ENCODE results near the gene SLC8A1. TPM values are rescaled to one million over a fixed set of nuclear protein-coding genes. Genes with fewer than 3 reads are reported as not detected.
A peak's percentile ranks its signal among the peaks of the same experiment; 100 is the strongest.

The SLC8A1 gene
- total RNA-seq, 4 donors from 2014 or later, result 8.1 to 22.9 (median 9.3) TPM

DNA sequence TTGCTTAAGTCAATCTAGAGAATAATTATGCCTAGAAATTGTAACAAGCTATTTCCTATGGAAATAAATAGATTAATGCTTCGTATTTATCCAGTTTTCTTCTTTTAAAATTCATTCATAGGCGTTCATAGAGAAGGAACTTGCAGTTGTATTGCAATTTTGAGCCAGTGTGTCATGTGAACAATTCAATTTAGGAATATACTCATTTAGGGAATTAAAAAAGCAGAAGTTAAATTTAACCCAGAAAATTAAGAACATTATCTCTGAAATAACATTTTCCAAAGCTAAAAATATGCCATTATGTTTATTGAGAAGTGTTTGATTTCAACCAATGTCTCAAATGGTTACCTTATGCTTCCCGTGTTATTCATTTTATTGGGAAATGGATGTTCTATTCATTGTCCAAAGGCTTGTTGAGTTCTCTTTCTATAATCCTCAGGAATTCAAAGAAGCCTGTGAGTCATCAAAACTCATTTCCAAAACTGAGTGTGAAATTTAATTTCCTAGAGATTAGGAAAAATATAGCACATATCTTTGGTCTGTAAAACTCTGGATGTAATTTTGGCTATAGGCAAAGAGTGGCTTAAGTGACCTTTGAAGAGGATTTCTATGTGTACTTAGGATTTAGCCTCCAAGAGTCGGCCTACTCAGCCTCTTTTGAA, 99.7 kb downstream of the SLC8A1 start:
- Histone ChIP-seq H3K4me3 (no peak overlapping the region), H3K9me3 (no peaks in the 10 kb centered on the region), H3K27me3 (no peaks in the 10 kb centered on the region), H3K27ac (peak overlapping the region in 2 of 4 donors; percentile 45 to 56), H3K4me1 (peaks cover 0 to 14% (median 0%) of the 10 kb centered on the region in 4 donors), H3K36me3 (no peaks in the 10 kb centered on the region)
- WGBS, 2 donors, result 74 to 75% methylated on average over 4 of the region's 4 CpGs
- no peak for TF ChIP-seq EP300 (IDR thresholded peaks at IDR 0.05)
- TF ChIP-seq, protein P1, sequence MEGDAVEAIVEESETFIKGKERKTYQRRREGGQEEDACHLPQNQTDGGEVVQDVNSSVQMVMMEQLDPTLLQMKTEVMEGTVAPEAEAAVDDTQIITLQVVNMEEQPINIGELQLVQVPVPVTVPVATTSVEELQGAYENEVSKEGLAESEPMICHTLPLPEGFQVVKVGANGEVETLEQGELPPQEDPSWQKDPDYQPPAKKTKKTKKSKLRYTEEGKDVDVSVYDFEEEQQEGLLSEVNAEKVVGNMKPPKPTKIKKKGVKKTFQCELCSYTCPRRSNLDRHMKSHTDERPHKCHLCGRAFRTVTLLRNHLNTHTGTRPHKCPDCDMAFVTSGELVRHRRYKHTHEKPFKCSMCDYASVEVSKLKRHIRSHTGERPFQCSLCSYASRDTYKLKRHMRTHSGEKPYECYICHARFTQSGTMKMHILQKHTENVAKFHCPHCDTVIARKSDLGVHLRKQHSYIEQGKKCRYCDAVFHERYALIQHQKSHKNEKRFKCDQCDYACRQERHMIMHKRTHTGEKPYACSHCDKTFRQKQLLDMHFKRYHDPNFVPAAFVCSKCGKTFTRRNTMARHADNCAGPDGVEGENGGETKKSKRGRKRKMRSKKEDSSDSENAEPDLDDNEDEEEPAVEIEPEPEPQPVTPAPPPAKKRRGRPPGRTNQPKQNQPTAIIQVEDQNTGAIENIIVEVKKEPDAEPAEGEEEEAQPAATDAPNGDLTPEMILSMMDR (IDR thresholded peaks at IDR 0.05), result no peak
- TF ChIP-seq POLR2A (IDR thresholded peaks at IDR 0.05), result no peak
- DNase-seq (ENCODE audit: low spot score in 2 of 2), result no peak

DNA sequence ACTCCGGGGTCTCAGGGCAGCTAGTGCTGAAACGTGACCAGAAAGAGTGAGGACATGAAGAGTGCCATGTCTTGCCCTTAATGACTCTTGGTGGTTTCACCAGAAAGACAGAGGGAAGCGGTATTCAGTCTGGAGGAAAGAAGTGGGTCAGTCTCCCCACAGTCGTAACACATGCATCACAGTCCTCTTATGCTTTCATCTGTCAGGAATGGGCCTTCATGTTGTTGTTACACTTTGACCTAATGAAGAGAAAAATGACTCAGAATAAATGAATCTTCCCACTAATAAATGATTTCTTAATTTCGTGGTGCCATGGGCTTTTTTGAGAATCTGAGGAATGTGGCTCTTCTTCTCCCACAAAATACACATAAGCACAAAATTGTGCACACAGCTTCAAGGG, 103.2 kb downstream of the SLC8A1 start:
- Histone ChIP-seq H3K27ac (no peak overlapping the region), H3K4me1 (peaks cover 0 to 34% (median 0%) of the 10 kb centered on the region in 4 donors), H3K9me3 (no peaks in the 10 kb centered on the region), H3K27me3 (no peaks in the 10 kb centered on the region), H3K4me3 (no peak overlapping the region), H3K36me3 (no peaks in the 10 kb centered on the region)
- DNase-seq (ENCODE audit: low spot score in 2 of 2), result no peak
- TF ChIP-seq POLR2A (IDR thresholded peaks at IDR 0.05) (no peak), EP300 (IDR thresholded peaks at IDR 0.05) (no peak)
- TF ChIP-seq, protein P1 (IDR thresholded peaks at IDR 0.05), result no peak
- 43 to 54% methylated on average over 5 of the region's 5 CpGs for WGBS, 2 donors

- Histone ChIP-seq H3K36me3 (no peaks in the 10 kb centered on the region), H3K9me3 (no peaks in the 10 kb centered on the region), H3K27ac (no peak overlapping the region), H3K4me3 (no peak overlapping the region), H3K27me3 (no peaks in the 10 kb centered on the region), H3K4me1 (peaks cover 0 to 32% (median 0%) of the 10 kb centered on the region in 4 donors)
- DNase-seq (ENCODE audit: low spot score in 2 of 2), result no peak
- TF ChIP-seq, protein P1 (IDR thresholded peaks at IDR 0.05), result no peak
- TF ChIP-seq POLR2A (IDR thresholded peaks at IDR 0.05), result no peak
- no peak for TF ChIP-seq EP300 (IDR thresholded peaks at IDR 0.05)
- 80 to 84% methylated on average over 5 of the region's 5 CpGs for WGBS, 2 donors
Observed at GRCh38 chr2:40348038-40348437, 103.9 kb downstream of the SLC8A1 start.

DNA sequence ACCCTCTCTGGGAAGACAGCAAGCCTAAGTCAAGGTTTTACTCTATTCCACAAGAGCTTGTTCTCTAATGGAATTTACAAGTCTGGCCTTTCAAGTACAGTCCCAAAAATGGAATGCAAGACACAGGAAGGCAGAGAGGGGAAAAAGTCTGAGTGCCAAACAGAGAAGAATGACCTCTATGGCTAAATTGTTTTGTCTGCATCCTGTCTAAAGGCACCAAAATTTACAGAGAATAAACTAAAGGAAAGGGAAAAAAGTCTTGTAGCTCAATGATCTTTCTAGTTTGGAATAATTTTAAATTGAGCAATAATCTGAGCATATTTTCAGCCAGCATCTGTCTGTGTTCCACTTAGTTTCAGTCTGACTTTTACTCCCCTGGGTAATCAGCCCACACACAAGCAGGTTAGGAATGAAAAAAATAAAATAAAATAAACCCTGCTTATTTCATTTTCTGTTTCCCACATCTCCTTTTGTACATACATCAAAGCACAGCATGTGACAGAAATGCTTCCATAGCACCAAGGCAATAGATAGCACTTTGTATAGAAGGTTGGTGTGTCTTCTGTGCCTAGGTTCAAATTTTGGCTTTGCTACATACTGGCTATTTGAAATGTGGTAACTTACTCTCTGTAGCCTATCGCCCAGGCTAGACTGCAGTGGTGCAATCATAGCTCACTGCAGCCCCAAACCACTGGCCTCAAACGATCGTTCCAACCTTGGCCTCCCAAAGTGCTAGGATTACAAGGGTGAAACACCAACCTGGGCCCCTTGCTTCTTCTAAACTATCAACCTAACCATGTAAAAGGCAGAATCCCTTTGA, 105.1 kb downstream of the SLC8A1 start:
- Histone ChIP-seq H3K4me1 (peaks cover 0 to 22% (median 0%) of the 10 kb centered on the region in 4 donors), H3K36me3 (no peaks in the 10 kb centered on the region), H3K27ac (peak overlapping the region in 2 of 4 donors; percentile 22 to 42), H3K4me3 (no peak overlapping the region), H3K9me3 (no peaks in the 10 kb centered on the region), H3K27me3 (no peaks in the 10 kb centered on the region)
- TF ChIP-seq POLR2A (IDR thresholded peaks at IDR 0.05) (no peak), EP300 (IDR thresholded peaks at IDR 0.05) (peak in 1 of 2 donors; percentile 38)
- TF ChIP-seq, protein P1 (IDR thresholded peaks at IDR 0.05), result no peak
- DNase-seq (ENCODE audit: low spot score in 2 of 2), result peak in 1 of 2 donors; percentile 30
- 55 to 79% methylated on average over 3 of the region's 3 CpGs for WGBS, 2 donors

DNA sequence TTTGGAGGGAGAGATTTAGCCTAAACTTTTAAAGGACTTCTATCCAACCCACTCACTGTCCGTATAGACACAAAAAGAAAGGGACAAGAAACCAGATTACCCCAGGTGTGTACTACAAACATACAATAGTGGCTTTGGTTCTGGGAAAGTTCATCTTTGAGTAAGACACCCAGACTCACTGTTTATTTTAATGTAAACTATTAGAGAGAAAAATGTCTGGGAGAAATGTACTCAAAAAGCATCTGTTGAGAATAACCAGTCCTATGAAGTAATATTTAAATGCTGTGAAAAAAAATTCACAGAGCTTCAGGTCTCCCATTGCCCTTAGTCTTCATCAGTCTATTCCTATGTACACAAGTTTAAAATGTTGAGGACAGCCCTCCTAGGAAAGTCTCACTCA, 107.5 kb downstream of the SLC8A1 start:
- TF ChIP-seq, protein P1 (IDR thresholded peaks at IDR 0.05), result no peak
- TF ChIP-seq POLR2A (IDR thresholded peaks at IDR 0.05) (no peak), EP300 (IDR thresholded peaks at IDR 0.05) (no peak)
- no peak for DNase-seq (ENCODE audit: low spot score in 2 of 2)
- no peak overlapping the region for H3K27ac ChIP-seq
- no peak overlapping the region for H3K4me3 ChIP-seq
- no peaks in the 10 kb centered on the region for H3K36me3 ChIP-seq
- no peaks in the 10 kb centered on the region for H3K27me3 ChIP-seq
- 86 to 90% methylated on average over 1 of the region's 1 CpG for WGBS, 2 donors
- peaks cover 0 to 22% (median 0%) of the 10 kb centered on the region in 4 donors for H3K4me1 ChIP-seq
- H3K9me3 ChIP-seq, result no peaks in the 10 kb centered on the region

All from tibial nerve (tissue), 4 donors.